SK-N-SH (cell line): Measurements from ENCODE around the gene FAM228B. TPM values are rescaled to one million over a fixed set of nuclear protein-coding genes. Genes with fewer than 3 reads are reported as not detected.

Source experiments
- CTCF ChIA-PET: fragments of 300-600, 350-600 bp; formaldehyde crosslinking; extraction: SDS; loops from one replicate; lab custom pipeline; 2021; lab: Yijun Ruan, JAX
- POLR2A ChIA-PET: fragments of 350-600 bp; sonication (Branson Sonifier 250); formaldehyde crosslinking; extraction: SDS; loops from one replicate; lab custom pipeline; 2020; ENCODE audit warnings: antibody characterized with exemption, inconsistent platforms; lab: Yijun Ruan, JAX
- DNase-seq: peaks from one replicate; pipeline ENCODE4 v3.0.0; 2012
- H2AFZ ChIP-seq: fragments of 200-600 bp; sonication (generic); 2 replicates; pipeline ENCODE4 v1.8.1; 2016; ENCODE audit warnings: antibody characterized with exemption, mild to moderate bottlenecking, low read depth
- H3F3A ChIP-seq: fragments of 200-600 bp; sonication (generic); replicated peaks from 2 replicates; pipeline ENCODE3; 2016; ENCODE audit warnings: antibody characterized with exemption, mild to moderate bottlenecking; ENCODE audit not compliant: insufficient read depth
- H3K27ac ChIP-seq, 2 experiments: fragments of 200-500 bp in 1 of 2; fragments of 200-600 bp in 1 of 2; sonication (Bioruptor generic) in 1 of 2; sonication (generic), shearing (Covaris generic) in 1 of 2; 2 replicates each; pipeline versions ENCODE4 v1.5.1 to v1.6.1; 2014 to 2016; ENCODE audit warnings: low read depth in 2 of 2, inconsistent platforms in 1 of 2, low read length in 1 of 2, mild to moderate bottlenecking in 1 of 2, mixed read lengths in 1 of 2
- H3K27me3 ChIP-seq: fragments of 200-600 bp; sonication (generic), shearing (Covaris generic); 2 replicates; pipeline ENCODE4 v1.6.1; 2016; ENCODE audit warnings: mixed run types; ENCODE audit not compliant: insufficient read depth
- H3K36me3 ChIP-seq, 2 experiments: fragments of 200-500 bp in 1 of 2; fragments of 200-600 bp in 1 of 2; sonication (Bioruptor generic) in 1 of 2; sonication (generic) in 1 of 2; replicated peaks in 1 of 2; 2 replicates each; pipeline versions ENCODE3 to v1.5.1; 2014 to 2016; ENCODE audit warnings: low read length in 1 of 2, mild to moderate bottlenecking in 1 of 2; ENCODE audit not compliant: insufficient read depth in 2 of 2, control insufficient read depth in 1 of 2
- H3K4me1 ChIP-seq, 2 experiments: fragments of 200-500 bp in 1 of 2; fragments of 200-600 bp in 1 of 2; sonication (Bioruptor generic) in 1 of 2; sonication (generic), shearing (Covaris generic) in 1 of 2; 2 replicates each; pipeline versions ENCODE4 v1.5.1 to v1.6.1; 2014 to 2016; ENCODE audit warnings: low read depth in 1 of 2, low read length in 1 of 2, mixed run types in 1 of 2; ENCODE audit not compliant: insufficient read depth in 2 of 2, control insufficient read depth in 1 of 2
- H3K4me2 ChIP-seq: fragments of 200-600 bp; sonication (generic), shearing (Covaris generic); 2 replicates; pipeline ENCODE4 v1.6.1; 2017; ENCODE audit warnings: mixed run types
- H3K4me3 ChIP-seq, 2 experiments: fragments of 200-500 bp in 1 of 2; fragments of 200-600 bp in 1 of 2; sonication (Bioruptor generic) in 1 of 2; sonication (generic), shearing (Covaris generic) in 1 of 2; 2 replicates each; pipeline versions ENCODE4 v1.5.1 to v1.8.1; 2014 to 2016; ENCODE audit warnings: low read depth in 2 of 2, inconsistent platforms in 1 of 2, low read length in 1 of 2, mild to moderate bottlenecking in 1 of 2, mixed read lengths in 1 of 2, moderate library complexity in 1 of 2
- H3K79me2 ChIP-seq: fragments of 200-600 bp; sonication (generic); 2 replicates; pipeline ENCODE4 v1.8.1; 2017; ENCODE audit warnings: mild to moderate bottlenecking; ENCODE audit not compliant: insufficient read depth
- H3K9ac ChIP-seq: fragments of 200-600 bp; sonication (generic); 2 replicates; pipeline ENCODE4 v1.6.1; 2017; ENCODE audit warnings: mixed run types
- H3K9me2 ChIP-seq: fragments of 200-600 bp; sonication (generic); 2 replicates; pipeline ENCODE4 v1.6.1; 2017; ENCODE audit warnings: mixed run types
- H3K9me3 ChIP-seq: fragments of 200-600 bp; sonication (generic); 2 replicates; pipeline ENCODE4 v1.6.1; 2017; ENCODE audit warnings: mixed run types, mild to moderate bottlenecking, moderate library complexity
- H4K20me1 ChIP-seq: fragments of 200-600 bp; sonication (generic); 2 replicates; pipeline ENCODE4 v1.6.1; 2017; ENCODE audit warnings: mild to moderate bottlenecking, mixed run types; ENCODE audit not compliant: insufficient read depth
- CTCF ChIP-seq: fragments of 200-600 bp; sonication (generic); IDR thresholded peaks from 2 replicates; pipeline ENCODE4 v1.6.1; 2017; ENCODE audit warnings: antibody characterized with exemption, mild to moderate bottlenecking, moderate library complexity
- EZH2phosphoT487 ChIP-seq: fragments of 200-600 bp; sonication (generic); IDR thresholded peaks from 2 replicates; pipeline ENCODE4 v1.6.1; 2017; ENCODE audit warnings: low read depth, mixed run types, mild to moderate bottlenecking, antibody characterized with exemption, moderate library complexity, borderline replicate concordance
- FOSL2 ChIP-seq: IDR thresholded peaks from 2 replicates; pipeline ENCODE4 v1.4.0; 2012; ENCODE audit warnings: low read depth, mild to moderate bottlenecking, moderate library complexity, borderline replicate concordance
- FOXM1 ChIP-seq: IDR thresholded peaks from 2 replicates; pipeline ENCODE4 v1.4.0; 2012; ENCODE audit warnings: low read depth, mild to moderate bottlenecking
- GABPA ChIP-seq: IDR thresholded peaks from 2 replicates; pipeline ENCODE4 v1.4.0; 2012; ENCODE audit warnings: low read depth, mild to moderate bottlenecking
- IRF3 ChIP-seq: fragments of 150-350 bp; IDR thresholded peaks from 2 replicates; pipeline ENCODE4 v1.6.1; 2016; ENCODE audit warnings: mild to moderate bottlenecking, low read depth, low read length
- MAX ChIP-seq: IDR thresholded peaks from 2 replicates; pipeline ENCODE4 v1.4.0; 2012; ENCODE audit warnings: low read depth
- NFIC ChIP-seq: IDR thresholded peaks from 2 replicates; pipeline ENCODE4 v1.4.0; 2012; ENCODE audit warnings: borderline replicate concordance
- NRF1 ChIP-seq: IDR thresholded peaks from 2 replicates; pipeline ENCODE4 v1.6.1; 2012; ENCODE audit warnings: low read depth, mild to moderate bottlenecking, low read length
- RCOR1 ChIP-seq: fragments of 150-350 bp; IDR thresholded peaks from 2 replicates; pipeline ENCODE4 v1.6.1; 2017; ENCODE audit warnings: antibody characterized with exemption, low read length
- USF2 ChIP-seq: fragments of 150-350 bp; IDR thresholded peaks from 2 replicates; pipeline ENCODE4 v1.6.1; 2017; ENCODE audit warnings: antibody characterized with exemption, low read length, low read depth, borderline replicate concordance
- ZBTB33 ChIP-seq: IDR thresholded peaks from 2 replicates; pipeline ENCODE4 v1.4.0; 2012; ENCODE audit warnings: low read depth, borderline replicate concordance
- WGBS: methylation state at CpG from one replicate; pipeline ENCODE4 v1.1.6; 2017; ENCODE audit warnings: low lambda C conversion rate; 5-methylcytosine and 5-hydroxymethylcytosine counted together
- polyA plus RNA-seq, 3 experiments: library from polyadenylated mRNA; depleted of rRNA; stranded (reverse); fragments of >200 nt; gene quantifications; 2 replicates each; pipeline ENCODE4 v1.2.3, GENCODE V29; 2012

Gene FAM228B
- polyA plus RNA-seq, 1 of the 3 experiments (the other 2 are of a cell fraction): 5.3 TPM

GRCh38 chr2:24181849-24182248 is 58.6 kb downstream of the FAM228B start (continued):
- TF ChIP-seq CTCF (no peak), RCOR1 (no peak), EZH2phosphoT487 (no peak), FOXM1 (no peak), FOSL2 (no peak), MAX (no peak), NRF1 (no peak)
- TF ChIP-seq, all 33 proteins: peak for 0

GRCh38 chr2:24182507-24182906 is 59.2 kb downstream of the FAM228B start:
- no peak for DNase-seq
- WGBS: 92% methylated on average over 7 of the region's 7 CpGs
- no peaks in the 10 kb centered on the region for H3F3A ChIP-seq
- H2AFZ ChIP-seq: no peak overlapping the region
- peaks cover 4% of the 10 kb centered on the region; the same call in 1 of the 2 replicates for H3K9me3 ChIP-seq
- H3K36me3 ChIP-seq: no peaks in the 10 kb centered on the region
- ChIA-PET POLR2A (no interaction called here), CTCF (interaction anchor here (1.0 kb wide), 1 partner anchor 79 kb away, joined by 3 read pairs; no protein-coding TSS in a partner anchor)
- no peaks in the 10 kb centered on the region for H3K27me3 ChIP-seq
- no peak overlapping the region for H3K9ac ChIP-seq
- H3K27ac ChIP-seq: no peak overlapping the region
- no peak overlapping the region for H3K4me2 ChIP-seq
- H3K4me3 ChIP-seq: no peak overlapping the region
- TF ChIP-seq FOSL2 (no peak), RCOR1 (no peak), NFIC (no peak), ZBTB33 (no peak), USF2 (no peak), GABPA (no peak), IRF3 (no peak), EZH2phosphoT487 (no peak)
- H3K79me2 ChIP-seq: no peaks in the 10 kb centered on the region
- no peaks in the 10 kb centered on the region for H3K9me2 ChIP-seq
- H4K20me1 ChIP-seq: no peaks in the 10 kb centered on the region
- H3K4me1 ChIP-seq: no peaks in the 10 kb centered on the region
